GM21381 (cell line): ENCODE data around the gene PMEPA1.

Experiments
- ATAC-seq: cut with Tn5 transposase; IDR thresholded peaks from one replicate; pipeline ENCODE4 v1.9.1; 2021; ENCODE audit warnings: mild to moderate bottlenecking, moderate library complexity; ENCODE audit not compliant: unreplicated experiment

Gene PMEPA1

DNA sequence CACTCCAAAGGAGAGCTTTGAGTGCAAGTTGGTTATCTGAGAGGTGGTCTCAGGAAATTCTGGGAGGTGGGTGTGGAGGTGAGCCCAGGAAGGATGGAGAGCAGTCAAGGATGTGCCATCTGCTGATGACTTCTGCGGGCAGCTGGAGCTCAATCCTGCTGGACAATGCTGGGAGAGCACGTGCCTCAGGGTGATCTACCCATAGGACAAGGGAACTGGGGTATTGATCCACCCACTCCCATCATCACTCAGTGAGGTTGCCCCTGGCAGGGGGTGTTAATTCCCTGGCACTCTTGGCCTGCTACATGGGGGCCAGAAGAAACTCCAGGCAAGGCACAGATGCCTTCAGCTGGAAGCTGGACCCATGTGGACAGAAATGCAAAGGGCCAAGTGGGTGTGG lies 82.5 kb downstream of the PMEPA1 start:
- ATAC-seq: no peak

DNA sequence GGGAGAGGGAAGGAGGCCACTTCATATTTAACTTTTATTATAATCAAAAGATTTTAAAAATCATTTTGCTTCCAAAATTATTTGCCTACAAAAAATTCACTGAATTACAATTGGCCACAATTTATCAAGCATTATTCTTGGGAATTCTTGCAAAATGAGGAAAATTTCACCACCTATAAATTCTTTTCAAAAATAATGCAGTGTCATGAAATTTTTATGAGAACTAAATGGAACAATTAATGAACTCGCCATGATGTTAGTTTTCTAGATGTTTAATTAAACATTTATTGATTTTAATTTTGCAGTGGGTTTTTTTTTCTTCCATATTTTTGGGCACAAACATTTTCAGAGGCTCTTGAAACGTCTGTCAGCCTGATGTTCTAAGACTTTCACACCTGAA lies 83.8 kb downstream of the PMEPA1 start:
- ATAC-seq: no peak

DNA sequence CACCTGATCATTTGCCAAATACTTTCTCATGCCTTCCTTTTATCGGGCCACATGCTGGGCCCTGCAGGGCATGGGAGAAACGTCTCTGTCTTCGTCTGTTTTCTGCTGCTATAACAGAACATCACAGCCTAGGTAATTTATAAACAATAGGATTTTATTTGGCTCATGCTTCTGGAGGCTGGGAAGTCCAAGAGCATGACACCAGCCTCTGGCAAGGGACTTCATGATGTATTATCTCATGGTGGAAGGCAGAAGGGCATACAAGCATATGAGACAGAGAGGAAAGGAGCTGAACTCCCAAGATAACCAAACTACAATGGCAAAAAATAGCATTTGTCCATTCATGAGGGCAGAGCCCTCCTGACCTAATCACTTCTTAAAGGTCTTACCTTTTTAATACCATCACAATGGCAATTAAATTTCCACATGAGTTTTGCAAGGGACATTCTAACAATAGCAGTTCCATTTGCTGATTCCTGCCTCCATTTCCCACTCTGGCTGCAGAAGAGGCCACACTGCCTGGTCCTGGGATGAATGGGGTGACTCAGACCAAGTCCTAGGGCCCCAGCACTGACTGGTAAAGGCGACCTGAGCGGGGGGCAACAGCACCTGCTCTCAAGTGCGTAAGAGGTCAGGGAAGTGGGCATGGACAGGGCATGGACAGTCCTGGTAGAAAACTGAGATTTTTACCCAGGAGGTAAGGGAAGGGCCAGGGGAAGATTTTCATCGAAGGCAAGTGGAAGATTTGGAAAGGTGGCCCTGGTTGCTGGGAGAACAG lies 84.4 kb downstream of the PMEPA1 start:
- ATAC-seq: no peak

DNA sequence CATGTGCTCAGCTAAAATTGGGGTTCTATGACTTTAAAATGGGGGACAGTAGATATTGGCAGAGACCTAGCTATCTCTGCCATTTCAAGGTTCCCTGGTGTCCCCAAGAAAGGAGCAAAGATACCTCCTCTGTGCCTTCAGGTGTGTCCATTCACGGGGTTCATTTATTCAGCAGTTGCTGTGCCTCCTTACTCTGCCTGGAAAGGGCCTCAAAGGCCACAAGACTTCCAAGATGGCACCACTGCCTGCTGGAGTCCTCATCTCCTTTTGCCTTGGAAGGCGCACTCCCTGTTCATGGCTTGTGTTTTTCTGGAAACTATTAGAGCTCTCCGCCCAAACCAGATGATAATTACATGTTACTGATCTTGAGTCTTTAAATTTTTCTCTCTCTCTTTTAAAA lies 85.7 kb downstream of the PMEPA1 start:
- ATAC-seq: no peak

DNA sequence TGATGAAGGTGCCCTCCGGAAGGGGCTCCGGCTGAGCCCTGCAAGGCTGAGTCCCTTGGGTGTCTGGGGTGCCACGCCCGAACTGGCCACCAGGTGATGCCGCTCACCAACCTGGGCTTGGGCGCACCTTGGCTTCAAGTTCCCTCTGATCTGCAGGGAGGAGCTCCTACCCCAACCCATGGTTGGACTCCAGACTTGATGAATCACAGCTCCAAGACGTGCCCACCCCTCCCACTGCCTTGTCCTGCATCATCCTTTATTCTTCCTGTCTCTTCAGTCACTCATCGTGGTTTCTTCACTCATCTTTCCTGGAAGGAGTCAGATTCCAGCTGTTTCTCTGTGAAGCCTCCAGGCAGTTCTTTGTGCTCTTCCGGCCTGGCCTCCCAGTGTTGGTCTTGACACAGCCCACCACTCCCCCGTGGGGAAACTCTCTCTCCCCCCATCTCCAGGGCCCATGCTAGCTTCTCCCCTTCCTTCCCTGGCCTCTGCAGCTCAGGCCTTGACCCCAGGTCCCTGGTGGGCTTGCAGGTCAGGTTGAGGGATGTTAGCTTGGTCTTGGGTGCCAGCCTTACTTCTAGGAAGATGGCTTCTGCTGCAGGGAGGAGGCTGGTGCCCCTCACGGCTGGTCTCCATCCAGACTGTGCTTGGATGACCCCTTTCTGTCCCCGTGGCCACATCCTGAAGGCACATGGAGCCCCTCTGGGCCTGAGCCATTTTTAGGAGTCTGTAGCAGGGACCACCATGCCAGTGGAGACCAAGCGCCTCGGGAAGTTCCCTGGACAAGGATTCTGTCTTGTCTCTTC lies 87.0 kb downstream of the PMEPA1 start:
- no peak for ATAC-seq

DNA sequence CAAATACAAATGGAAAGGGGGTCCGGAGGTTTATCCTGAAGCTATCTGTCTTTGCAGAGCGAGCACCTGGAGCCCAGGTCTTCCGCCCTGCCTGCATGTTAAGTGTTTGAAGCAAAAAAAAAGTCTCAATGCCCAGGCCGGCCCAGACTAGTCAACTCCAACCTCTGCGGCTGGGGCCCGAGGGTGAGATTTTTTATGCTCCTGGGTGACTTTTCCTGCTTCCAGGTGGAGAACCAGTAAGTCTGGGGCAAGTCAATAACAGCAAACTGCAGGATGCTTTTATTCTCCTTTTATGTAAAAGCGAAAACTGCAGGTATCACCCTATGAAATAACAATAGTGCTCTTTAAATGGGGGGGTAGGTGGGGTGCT lies 87.6 kb downstream of the PMEPA1 start:
- ATAC-seq: no peak

DNA sequence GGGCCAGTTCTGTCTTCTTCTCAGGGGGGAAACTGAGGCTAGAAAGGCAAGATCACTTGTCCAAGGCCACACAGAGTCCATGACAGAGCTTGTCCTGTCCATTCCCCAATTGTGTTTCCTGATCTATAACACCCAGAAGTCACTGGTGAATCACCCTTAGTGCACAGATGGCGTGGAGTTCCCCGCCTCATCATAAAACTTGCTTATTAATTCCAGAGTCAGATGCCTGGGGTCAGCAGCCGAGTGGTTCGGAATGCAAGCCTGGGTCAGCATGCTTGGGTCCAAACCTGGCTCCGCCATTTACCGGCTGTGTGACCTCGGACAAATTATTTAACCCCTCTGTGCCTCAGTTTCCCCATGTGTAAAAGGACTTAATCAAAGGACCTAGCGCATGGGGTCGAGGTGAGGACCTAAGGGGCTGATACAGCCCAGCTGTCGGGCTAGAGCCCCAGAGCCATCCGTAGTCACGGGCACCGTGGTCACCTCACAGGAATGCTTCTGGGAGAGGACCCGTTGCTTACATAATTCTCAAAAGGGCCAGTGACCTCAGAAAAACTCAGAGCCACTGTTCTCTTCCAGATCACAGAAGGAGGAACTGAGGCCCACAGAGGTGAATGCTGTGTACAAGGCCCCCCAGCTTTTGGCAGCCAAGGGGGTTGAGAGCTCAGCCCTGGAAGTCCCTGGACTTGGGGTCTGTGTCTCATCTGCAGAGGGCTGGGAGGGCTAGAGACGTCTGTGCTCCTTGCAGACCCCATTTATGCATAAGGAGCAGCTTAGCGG lies 88.2 kb downstream of the PMEPA1 start:
- ATAC-seq: no peak

DNA sequence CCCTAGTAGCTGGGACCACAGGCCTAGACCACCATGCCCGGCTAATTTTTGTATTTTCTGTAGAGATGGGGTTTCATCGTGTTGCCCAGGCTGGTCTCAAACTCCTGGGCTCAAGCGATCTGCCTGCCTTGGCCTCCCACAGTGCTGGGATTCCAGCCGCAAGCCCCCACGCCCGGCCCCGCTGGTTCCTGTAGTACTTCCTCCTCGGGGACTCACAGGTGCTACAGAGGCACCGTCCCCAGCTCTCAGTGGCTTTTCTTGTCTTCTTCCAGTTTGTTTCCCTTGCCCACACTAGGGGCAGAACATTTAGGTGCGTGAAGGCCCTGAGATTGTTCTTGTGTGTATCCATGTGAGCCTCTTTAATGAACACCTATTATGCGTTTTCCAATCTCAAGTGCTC lies 88.8 kb downstream of the PMEPA1 start:
- no peak for ATAC-seq

DNA sequence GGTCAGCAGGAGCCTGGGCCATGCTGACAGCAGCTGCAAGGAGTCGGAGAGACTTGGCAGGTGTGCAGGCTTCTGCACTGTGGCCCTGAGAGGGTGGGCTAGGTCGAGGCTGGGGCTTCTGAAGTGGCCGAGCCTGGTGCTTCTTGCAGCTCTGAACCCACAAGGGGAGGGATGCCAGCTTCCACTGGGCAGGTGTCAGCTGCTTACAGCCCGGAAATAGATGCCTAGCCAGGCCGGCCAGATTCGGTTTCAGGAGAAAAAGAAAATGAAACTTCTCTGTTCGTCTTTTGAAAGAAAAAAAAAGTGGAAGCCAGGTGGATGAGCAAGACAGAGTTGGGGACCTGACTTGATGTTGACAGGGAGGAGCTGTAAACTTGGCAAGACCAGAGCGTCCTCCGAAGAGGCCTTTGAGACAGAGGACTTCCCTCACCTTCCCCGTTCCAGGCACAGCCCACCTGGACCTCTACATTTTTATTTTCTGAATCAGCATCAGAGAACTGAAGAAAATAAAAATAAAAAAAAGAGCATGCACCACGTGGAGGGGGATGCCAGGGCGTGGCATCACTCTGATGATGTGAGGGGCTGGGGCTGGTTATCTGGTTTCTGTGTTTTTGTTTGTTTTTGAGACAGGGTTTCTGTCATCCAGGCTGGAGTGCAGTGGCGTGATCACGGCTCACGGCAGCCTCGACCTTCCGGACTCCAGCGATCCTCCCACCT lies 89.4 kb downstream of the PMEPA1 start, which contains the start of gene ZBP1:
Gene ZBP1 (minus strand): TSS at position 153 of the 717 bp plus-strand sequence. CDS start 131 bp downstream, at position 22.
- ATAC-seq: peak; percentile 51

DNA sequence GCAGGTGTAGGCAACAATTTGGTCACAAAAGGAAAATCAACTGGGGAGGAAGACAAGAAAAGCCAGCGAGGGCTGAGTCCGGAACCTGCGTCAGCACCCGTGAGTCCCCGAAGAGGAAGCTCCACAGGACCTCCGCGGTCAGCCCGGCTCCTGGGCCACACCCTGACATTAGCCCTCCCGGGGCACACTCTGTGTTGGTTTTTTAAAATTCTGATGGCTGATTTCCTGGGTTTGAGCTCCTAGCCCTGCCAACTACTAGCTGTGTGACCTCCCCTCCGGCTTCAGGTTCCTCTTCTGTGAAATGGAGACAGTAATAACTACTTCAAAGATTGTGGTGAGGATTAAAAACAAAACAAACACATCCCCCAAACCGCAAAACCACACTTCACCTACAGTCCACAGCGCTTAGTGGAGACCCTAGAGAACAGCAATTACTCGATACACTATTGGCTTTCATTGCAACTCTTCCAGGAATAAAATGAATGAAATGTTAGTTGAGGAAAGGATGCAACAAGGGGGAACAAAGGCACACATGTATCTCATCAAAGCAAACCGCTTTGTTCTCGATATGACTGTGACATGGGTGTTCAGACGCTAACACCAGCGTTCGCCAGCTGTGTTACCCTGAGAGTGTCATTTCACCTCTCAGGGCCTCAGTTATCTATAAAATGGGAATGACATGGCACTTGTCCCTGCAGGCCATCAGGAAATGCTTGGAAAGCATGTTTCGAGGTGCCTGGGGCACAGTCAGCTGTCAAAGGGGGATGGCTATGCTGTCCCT lies 90.6 kb downstream of the PMEPA1 start:
- ATAC-seq: peak; percentile 49

DNA sequence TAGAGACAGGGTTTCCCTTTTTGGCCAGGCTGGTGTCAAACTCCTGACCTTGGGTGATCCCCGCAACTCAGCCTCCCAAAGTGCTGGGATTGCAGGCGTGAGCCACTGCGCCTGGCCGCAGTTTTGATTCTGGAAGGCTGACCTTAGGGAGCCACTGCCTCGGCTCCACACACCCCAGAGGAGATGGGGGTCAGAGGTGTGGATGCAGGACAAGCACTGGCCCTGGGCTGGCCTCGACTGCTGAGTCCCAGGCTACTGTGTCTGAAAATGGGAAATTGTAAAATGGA lies 91.1 kb downstream of the PMEPA1 start:
- peak; percentile 0 for ATAC-seq

DNA sequence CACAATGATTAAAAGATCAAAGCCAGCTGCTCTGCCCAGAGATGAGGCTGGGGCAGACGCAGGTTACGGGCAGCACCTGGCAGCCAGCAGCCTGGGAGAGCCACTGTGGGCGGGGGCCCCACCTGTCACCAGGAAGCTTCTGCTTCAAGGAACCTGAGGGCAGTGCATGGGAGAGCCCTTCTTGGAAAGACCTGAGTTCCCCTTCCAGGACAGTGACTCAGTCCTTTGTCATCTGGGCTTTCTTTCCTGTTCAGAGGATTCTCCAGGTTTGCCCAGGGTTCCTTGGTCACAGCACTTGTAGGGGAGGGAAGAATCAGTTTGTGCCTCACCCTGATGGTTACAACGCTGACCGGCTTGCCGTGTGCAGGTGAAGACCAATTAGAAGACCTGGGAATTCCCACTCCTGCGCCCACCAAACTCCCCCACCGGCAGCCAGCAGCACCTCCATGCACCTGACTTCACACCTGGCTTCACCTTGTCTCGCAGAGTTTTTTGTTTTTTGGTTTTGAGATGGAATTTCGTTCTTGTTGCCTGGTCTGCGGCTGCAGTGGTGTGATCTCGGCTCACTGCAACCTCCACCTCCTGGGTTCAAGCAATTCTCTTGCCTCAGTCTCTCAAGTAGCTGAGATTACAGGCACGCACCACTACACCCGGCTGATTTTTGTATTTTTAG lies 91.6 kb downstream of the PMEPA1 start:
- no peak for ATAC-seq

DNA sequence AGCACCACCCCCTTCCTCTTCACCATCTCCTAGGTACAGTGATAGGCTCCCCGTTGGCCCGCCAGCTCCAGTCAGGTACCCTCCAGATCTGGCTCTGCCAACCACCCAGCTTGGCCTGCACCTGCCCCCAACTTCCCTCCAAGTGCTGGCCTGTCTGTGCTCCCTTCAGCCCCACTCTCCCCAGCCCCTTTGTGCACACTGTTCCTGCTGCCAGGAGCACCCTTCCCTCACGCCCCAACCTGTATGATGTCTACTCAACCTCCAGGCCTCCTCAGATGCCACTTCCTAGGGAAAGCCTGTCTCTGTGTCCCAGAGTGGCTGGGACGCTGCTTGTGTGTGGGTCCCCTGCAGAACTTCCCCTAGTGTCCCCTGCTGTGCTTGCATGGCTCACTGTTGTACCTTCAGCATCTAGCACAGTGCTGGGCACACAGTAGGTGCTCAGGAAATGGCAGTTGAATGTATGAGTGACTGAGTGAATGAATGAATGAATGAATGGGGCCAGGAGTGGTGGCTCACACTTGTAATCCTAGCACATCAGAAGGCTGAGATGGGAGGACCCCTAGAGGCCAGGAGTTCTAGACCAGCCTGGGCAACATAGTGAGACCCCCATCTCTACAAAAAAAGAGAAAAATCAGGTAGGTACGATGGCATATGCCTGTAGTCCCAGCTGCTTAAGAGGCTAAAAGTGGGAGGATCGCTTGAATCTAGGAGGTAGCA lies 92.6 kb downstream of the PMEPA1 start:
- no peak for ATAC-seq

DNA sequence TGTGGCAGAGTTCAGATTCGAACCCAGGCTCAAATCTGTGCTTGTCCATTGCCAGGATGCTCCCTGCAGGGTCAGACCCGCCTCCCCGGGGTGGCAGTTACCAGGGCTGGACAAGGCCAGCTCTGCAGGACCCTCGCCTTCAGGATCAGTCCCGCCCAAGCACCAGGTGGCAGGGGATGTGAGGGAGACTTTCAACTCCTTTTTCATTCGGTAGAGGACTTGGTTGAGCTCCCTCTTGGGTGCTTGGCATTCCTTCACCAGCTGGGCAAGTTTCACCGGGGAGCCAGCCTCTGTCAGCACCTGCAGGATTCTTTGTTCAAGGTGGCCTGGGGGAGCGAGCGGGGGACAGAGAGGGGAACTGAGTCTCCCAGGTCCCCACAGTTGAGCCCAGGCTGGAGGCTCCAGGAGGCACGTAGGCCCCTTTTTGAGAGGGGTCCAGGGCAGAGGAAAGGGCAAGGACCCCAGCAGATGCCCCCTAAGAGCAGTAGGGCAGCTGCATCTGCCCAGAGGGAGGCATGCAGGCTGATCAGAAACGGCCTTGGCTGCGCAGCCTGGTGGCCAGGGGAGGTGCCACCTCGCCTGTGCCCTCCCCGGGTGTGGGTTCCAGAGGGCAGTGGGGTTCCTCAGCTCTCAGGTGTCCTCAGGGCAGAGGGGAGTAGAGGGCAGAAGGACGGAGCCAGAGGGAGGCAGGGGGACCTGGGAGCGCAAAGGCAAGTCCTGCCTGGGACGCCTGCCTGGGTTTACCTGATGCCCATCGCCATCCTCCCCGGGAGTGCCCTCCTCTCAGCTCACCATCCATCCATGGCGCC lies 93.5 kb downstream of the PMEPA1 start:
- no peak for ATAC-seq

DNA sequence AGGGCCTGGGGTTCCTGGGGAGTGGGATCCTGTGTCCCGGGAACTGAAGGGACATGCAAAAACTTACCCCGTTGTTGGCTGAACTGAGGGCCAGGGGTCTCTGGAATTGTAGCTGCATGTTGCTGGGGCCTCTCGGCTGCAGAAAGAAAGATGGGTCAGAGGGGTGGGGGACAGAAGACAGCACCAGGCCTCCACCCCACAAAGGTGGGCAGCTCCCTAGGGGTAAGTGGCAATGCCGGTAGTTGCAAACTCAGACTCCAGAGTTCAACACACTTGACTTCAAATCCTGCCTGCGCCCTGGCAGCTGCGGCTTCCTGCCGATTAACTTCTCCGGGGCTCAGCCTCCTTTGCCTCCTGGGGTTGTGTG lies 94.4 kb downstream of the PMEPA1 start:
- no peak for ATAC-seq

DNA sequence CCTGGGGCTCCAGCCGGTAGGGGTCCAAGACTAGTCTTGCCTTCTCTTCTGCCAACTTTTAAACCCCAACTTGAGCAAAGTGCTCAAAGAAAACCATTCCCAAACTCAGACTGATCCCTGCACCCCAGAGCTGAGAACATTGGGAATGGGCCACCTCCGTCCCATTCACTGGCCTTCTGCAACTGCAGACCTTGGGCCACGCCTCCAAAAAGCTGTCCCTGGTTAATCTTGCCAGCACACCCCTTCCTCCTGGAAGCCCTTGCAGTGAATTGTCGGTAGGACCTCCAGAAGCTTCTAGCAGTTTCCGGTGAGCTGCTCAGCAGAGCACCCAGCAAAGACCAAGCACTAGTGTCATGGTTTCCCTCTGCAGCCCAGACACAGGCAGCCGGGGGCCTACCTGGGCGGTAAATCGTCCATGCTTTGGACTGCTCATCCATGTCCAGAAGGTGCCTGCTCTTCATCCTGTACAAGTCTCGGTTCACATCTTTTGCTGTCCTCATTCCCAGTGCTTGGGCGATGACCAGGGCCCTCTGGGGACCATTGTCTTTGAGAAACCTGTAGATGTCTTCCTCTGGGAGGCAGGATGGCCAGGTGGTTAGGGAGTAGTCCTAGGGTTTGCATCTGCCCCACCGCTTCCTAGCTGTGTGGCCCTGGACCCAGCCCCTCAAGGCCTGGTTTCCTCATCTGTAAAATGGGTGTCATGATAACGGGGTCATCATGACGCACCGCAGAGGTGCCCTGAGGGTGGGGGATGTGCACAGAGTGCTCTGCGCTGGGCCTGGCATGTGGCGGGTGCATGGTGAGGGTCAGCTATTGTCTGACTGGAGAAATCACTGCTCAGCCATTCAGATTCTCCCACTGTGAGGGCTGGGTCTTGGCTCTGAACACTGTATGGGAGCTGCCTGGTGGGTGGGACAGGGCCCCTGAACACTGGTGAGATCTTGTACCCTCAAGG lies 95.0 kb downstream of the PMEPA1 start:
- ATAC-seq: no peak

DNA sequence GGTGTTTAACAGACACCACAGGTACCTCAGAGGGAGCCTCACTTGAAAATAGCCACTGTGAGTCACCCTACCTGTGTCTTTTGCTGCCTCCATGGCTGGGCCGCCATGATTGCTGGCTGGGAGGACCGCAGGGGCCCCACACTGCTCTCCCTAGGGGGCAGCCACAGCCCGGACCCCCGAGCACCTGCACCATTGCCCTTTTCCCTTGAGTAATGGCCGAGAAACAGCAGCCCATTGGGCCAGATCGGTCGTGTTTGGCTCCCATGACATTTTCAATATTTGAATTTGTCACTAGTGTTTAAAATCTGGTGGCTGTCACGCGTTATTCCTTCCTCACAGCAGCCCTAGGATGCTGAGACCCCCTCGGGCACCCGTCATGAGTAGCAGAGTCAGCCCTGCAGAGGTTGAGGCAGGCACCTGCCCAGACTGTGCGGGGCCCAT lies 96.3 kb downstream of the PMEPA1 start:
- no peak for ATAC-seq
